Omental fat pad (tissue), 4 donors: ENCODE results near the gene TCEA3. TPM values are rescaled to one million over a fixed set of nuclear protein-coding genes. Genes with fewer than 3 reads are reported as not detected.
A peak's percentile ranks its signal among the peaks of the same experiment; 100 is the strongest.

Source experiments
- ATAC-seq: fragments of 150-250 bp; one replicate; pipeline ENCODE4 v1.9.1; 2016; ENCODE audit warnings: mild to moderate bottlenecking, moderate library complexity; ENCODE audit not compliant: low FRiP score
- DNase-seq: peaks from one replicate; pipeline ENCODE4 v3.0.0-alpha.2; 2019; ENCODE audit warnings: low spot score
- CTCF ChIP-seq, 3 donors: fragments of 450-650 bp; IDR thresholded peaks; one replicate each; pipeline ENCODE4 v1.5.1; 2016 to 2017; ENCODE audit warnings: antibody characterized with exemption in 3 of 3, mild to moderate bottlenecking in 3 of 3, moderate library complexity in 2 of 3
- total RNA-seq, 4 donors: library from RNA; depleted of rRNA; stranded (reverse); fragments of >200 nt; gene quantifications; one replicate each; pipeline ENCODE4 v1.1.0, GENCODE V29; 2016

Gene TCEA3
- total RNA-seq, 4 donors from 2014 or later = 5.0 to 13.2 (median 7.5) TPM

- ATAC-seq = peak; percentile 86
- DNase-seq = peak; percentile 80
- no peak for TF ChIP-seq CTCF (IDR thresholded peaks at IDR 0.05)
Measured at GRCh38 chr1:23368562-23369334, 55.8 kb downstream of the TCEA3 start.

GRCh38 chr1:23367791-23368561, 56.6 kb downstream of the TCEA3 start:
- ATAC-seq (peak; percentile 94), DNase-seq (peak; percentile 94)
- TF ChIP-seq CTCF (IDR thresholded peaks at IDR 0.05) = no peak

GRCh38 chr1:23367451-23367790, 57.1 kb downstream of the TCEA3 start:
- ATAC-seq = no peak
- no peak for TF ChIP-seq CTCF (IDR thresholded peaks at IDR 0.05)
- no peak for DNase-seq

- DNase-seq = no peak
- TF ChIP-seq CTCF (IDR thresholded peaks at IDR 0.05) = no peak
- ATAC-seq = no peak
Measured at GRCh38 chr1:23366598-23366997, 58.0 kb downstream of the TCEA3 start.

GRCh38 chr1:23366146-23366545, 58.4 kb downstream of the TCEA3 start:
- TF ChIP-seq CTCF (IDR thresholded peaks at IDR 0.05) = no peak
- no peak for DNase-seq
- no peak for ATAC-seq

- DNase-seq (no peak), ATAC-seq (no peak)
- no peak for TF ChIP-seq CTCF (IDR thresholded peaks at IDR 0.05)
Measured at GRCh38 chr1:23362218-23362713, 62.3 kb downstream of the TCEA3 start.
